ENCODE results near the gene RFX3.

Gene RFX3

DNA sequence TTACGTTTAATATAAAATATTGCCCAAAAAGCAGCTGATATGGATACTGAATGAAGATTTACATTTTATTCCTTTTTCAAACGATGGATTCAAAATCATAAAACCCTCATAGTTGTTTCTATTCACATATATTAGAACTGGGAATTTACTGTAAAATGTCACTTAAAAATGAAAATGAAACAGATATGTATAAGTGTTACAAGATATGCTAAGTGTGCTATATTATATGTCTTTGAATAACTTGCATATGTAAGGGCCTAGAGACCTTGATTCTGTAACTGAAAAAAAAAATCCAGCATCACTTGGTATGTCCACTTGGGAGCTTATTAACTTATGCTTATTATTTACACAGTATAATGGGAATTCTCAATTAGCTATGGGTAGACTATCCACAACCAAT lies 43.2 kb downstream of the RFX3 start:
- no peaks in the 10 kb centered on the region for H3K27me3 Mint-ChIP-seq
- peaks cover 4% of the 10 kb centered on the region for H3K36me3 Mint-ChIP-seq (ENCODE audit: insufficient read depth)
- ATAC-seq (replicated peaks) (no peak), DNase-seq (no peak)
- H3K27ac Mint-ChIP-seq, result peak overlapping the region; percentile 23 to 31
- peaks cover 22 to 25% of the 10 kb centered on the region in 2 donors for H3K4me1 Mint-ChIP-seq (ENCODE audit: low read depth in 2 of 2)
- no peaks in the 10 kb centered on the region for H3K9me3 Mint-ChIP-seq
- H3K4me3 Mint-ChIP-seq, result no peak overlapping the region

DNA sequence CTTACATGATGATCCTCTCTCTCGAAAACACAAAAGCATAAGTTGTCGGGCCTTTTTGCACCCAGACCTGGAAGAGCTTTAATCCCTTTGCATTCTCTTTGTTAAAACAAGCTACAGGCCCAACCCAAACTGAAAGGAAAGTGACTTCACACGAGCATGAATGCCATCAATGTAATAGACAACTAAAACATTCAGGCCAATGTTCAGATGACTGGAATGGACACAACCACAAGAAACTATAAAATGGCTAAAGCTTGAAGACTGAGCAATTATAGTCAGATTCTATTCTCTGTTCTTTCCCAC lies 45.5 kb downstream of the RFX3 start:
- H3K4me1 Mint-ChIP-seq (ENCODE audit: low read depth in 2 of 2), result peaks cover 29 to 38% of the 10 kb centered on the region in 2 donors
- peak overlapping the region in 1 of 2 donors; percentile 98 for H3K27ac Mint-ChIP-seq
- H3K36me3 Mint-ChIP-seq (ENCODE audit: insufficient read depth), result peaks cover 4% of the 10 kb centered on the region
- no peak for DNase-seq
- H3K4me3 Mint-ChIP-seq, result no peak overlapping the region
- H3K27me3 Mint-ChIP-seq, result no peaks in the 10 kb centered on the region
- no peaks in the 10 kb centered on the region for H3K9me3 Mint-ChIP-seq
- no peak for ATAC-seq (replicated peaks)

DNA sequence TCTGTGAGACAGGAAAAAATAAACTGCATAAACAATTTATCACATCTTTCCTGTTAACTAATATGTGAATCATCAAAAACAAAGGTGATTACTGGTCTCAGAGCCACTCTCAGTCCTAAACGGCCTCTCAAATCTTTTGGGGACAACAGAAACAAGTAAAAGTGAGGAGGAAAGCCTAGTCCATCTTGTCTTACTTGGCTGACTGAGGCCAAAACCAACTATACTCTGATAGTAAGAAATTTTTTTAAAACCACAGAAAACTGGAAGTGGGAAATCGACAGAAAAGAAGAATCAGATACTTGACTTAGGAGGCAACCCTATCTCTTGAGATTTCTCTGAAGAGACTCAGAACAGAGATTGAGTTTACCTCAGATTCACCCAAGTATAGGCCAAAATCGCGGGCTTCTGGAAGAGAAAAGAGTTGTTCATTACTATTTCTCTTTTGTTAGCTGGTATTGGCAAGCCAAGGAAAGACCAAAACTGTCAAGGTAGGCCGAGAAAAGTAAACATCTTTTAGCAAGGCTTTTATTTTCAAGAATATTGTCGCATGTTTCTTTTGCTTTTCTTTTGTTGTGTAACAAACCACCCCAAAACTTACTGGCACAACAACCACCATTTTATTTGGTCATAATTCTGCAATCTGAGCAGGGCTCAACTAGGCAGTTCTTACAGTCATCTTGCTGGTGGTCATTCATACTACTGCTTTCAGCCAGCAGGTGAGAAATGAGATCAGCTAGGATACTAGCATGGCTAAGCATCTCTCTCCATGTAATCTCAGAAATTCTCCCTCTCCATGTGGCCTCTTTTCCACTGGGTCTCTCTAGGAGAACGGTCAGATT lies 46.1 kb downstream of the RFX3 start:
- ATAC-seq (replicated peaks) (no peak), DNase-seq (no peak)
- peaks cover 3% of the 10 kb centered on the region for H3K36me3 Mint-ChIP-seq (ENCODE audit: insufficient read depth)
- no peaks in the 10 kb centered on the region for H3K9me3 Mint-ChIP-seq
- no peaks in the 10 kb centered on the region for H3K27me3 Mint-ChIP-seq
- peak overlapping the region; percentile 98 for H3K27ac Mint-ChIP-seq
- no peak overlapping the region for H3K4me3 Mint-ChIP-seq
- peaks cover 35 to 44% of the 10 kb centered on the region in 2 donors for H3K4me1 Mint-ChIP-seq (ENCODE audit: low read depth in 2 of 2)

DNA sequence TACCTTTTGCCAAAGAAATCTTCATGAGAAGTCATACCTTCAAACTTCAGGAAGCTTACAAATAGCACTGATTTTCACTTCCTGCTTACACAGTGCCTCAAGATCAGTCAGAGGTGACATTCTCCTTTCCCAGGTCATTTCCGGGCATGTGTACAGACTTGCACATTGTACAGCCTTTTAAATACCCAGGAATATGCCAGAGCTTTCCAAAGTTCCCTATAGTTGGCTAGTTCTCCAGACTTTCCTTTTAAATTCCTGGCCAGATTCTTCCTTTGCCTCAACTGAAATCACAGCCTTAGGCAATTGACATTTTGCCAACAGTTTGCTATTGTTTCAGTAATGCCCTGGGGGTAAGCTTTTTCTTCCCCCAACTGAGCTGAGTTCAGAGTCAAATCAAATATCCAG lies 47.2 kb downstream of the RFX3 start:
- peak overlapping the region; percentile 84 to 87 for H3K4me3 Mint-ChIP-seq
- no peaks in the 10 kb centered on the region for H3K9me3 Mint-ChIP-seq
- ATAC-seq (replicated peaks) (peak; percentile 71), DNase-seq (no peak)
- peaks cover 36 to 49% of the 10 kb centered on the region in 2 donors for H3K4me1 Mint-ChIP-seq (ENCODE audit: low read depth in 2 of 2)
- H3K27me3 Mint-ChIP-seq, result no peaks in the 10 kb centered on the region
- peak overlapping the region; percentile 98 for H3K27ac Mint-ChIP-seq
- no peaks in the 10 kb centered on the region for H3K36me3 Mint-ChIP-seq (ENCODE audit: insufficient read depth)

DNA sequence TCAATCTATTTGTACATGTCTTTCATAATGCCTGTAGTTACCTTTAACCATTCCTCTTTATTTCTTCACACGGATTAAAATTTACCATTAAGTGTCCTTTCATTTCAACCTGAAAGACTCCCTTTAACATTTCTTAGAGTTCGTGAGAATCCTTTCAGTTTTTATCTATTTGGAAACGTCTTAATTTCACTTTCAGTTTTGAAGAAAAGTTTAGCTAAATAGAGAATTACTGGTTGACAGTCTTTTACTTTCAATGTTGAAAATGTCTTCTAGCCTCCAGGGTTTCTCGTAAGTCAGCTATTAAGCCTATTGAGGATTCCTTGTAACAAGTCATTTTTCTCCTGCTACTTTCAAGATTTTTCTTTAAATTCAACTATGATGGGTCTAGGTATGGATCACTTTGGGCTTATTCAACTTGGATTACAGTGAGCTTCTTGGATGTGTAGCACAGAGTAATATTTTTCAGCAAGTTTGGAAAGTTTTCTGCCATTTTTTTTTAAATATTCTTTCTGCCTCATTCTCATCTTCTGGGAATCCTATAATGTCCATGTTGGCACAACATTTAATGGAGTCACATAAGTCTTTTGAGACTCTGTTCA lies 48.5 kb downstream of the RFX3 start:
- DNase-seq, result no peak
- Mint-ChIP-seq H3K36me3 (ENCODE audit: insufficient read depth) (no peaks in the 10 kb centered on the region), H3K4me1 (ENCODE audit: low read depth in 2 of 2) (peaks cover 35 to 51% of the 10 kb centered on the region in 2 donors), H3K27ac (peak overlapping the region; percentile 98), H3K4me3 (peak overlapping the region; percentile 84 to 87), H3K27me3 (no peaks in the 10 kb centered on the region), H3K9me3 (no peaks in the 10 kb centered on the region)
- ATAC-seq (replicated peaks), result peak; percentile 58

DNA sequence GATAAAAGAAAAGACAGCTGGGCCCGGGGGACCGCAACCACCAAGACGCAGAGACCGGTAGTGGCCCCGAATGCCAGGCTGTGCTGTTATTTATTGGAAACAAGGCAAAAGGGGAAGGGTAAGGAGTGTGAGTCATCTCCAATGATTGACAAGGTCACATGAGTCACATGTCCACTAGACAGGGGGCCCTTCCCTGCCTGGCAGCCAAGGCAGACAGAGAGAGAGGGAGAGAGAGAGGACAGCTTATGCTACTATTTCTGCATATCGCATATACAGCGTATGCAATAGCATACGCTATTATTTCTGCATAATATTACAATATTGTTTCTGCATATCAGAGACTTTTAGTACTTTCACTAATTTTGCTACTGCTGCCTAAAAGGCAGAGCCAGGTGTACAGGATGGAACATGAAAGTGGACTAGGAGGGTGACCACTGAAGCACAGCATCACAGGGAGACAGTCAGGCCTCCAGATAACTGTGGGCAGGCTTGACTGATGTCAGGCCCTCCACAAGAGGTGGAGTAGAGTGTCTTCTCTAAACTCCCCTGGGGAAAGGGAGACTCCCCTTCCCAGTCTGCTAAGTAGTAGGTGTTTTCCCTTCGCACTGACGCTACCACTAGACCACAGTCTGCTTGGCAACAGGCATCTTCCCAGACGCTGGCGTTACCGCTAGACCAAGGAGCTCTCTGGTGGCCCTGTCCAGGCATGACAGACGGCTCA lies 50.3 kb downstream of the RFX3 start:
- Mint-ChIP-seq H3K4me3 (peak overlapping the region in 1 of 2 donors; percentile 15), H3K9me3 (no peaks in the 10 kb centered on the region), H3K27ac (peak overlapping the region in 1 of 2 donors; percentile 12), H3K27me3 (no peaks in the 10 kb centered on the region), H3K4me1 (ENCODE audit: low read depth in 2 of 2) (peaks cover 34 to 51% of the 10 kb centered on the region in 2 donors), H3K36me3 (ENCODE audit: insufficient read depth) (no peaks in the 10 kb centered on the region)
- ATAC-seq (replicated peaks), result no peak
- DNase-seq, result no peak

DNA sequence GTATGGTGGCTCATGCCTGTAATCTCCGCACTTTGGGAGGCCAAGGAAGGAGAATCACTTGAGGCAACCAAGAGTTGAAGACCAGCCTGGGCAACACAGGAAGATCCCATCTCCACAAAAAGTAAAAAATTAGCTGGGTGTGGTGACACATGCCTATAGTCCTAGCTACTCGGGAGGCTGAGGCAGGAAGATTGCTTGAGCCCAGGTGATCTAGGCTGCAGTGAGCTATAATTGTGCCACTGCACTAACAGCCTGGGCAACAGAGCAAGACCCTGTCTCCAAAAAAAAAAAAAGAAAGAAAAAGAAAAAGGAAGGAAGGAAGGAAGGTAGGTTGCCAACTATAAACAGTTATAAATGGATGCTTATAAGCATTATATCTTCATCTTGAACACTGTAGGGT lies 51.0 kb downstream of the RFX3 start:
- Mint-ChIP-seq H3K4me3 (peak overlapping the region in 1 of 2 donors; percentile 15), H3K9me3 (no peaks in the 10 kb centered on the region), H3K4me1 (ENCODE audit: low read depth in 2 of 2) (peaks cover 28 to 51% of the 10 kb centered on the region in 2 donors), H3K27me3 (no peaks in the 10 kb centered on the region), H3K36me3 (ENCODE audit: insufficient read depth) (no peaks in the 10 kb centered on the region), H3K27ac (peak overlapping the region; percentile 15 to 60)
- DNase-seq (no peak), ATAC-seq (replicated peaks) (no peak)

DNA sequence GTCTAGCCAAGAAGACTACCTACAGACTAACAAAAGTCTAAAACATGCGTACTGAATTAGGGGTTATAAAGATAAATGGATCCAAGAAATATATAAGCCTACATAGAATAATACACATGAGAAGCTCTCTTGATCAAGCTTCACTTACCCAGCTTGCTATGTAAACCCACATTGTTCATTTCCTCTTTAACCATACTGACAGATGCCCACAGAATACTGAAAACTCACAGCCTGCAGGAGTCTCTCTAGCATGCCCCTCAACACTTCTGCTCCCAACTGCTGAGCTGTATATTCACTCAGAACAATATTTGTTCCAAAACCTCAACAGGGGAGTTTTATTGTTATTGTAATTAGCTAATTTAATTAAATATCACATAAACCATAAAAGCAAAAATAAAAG lies 52.4 kb downstream of the RFX3 start:
- Mint-ChIP-seq H3K4me1 (ENCODE audit: low read depth in 2 of 2) (peaks cover 22 to 38% of the 10 kb centered on the region in 2 donors), H3K27ac (no peak overlapping the region), H3K36me3 (ENCODE audit: insufficient read depth) (no peaks in the 10 kb centered on the region), H3K9me3 (no peaks in the 10 kb centered on the region), H3K27me3 (no peaks in the 10 kb centered on the region), H3K4me3 (no peak overlapping the region)
- ATAC-seq (replicated peaks), result peak; percentile 63
- no peak for DNase-seq

DNA sequence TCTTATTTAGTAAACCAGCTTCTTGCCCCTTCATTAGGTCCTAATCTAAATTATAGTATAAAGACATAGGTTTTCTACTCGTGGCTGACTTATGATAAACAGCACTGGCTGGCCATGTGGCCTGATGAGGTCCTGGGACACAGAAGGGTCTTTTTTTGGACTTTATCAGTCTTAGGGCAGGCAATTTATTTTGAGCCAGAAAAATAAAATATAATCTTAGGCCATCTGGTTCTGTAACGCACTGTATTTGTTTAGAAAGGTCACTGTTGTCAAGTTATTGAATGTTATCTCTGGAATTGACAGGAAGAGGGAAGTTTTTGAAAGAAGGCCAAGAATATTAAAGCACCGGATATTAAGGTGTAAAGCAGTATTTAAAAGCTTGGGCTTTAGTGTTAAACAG lies 53.9 kb downstream of the RFX3 start:
- H3K27me3 Mint-ChIP-seq, result no peaks in the 10 kb centered on the region
- peaks cover 14 to 27% of the 10 kb centered on the region in 2 donors for H3K4me1 Mint-ChIP-seq (ENCODE audit: low read depth in 2 of 2)
- DNase-seq, result no peak
- no peak for ATAC-seq (replicated peaks)
- H3K9me3 Mint-ChIP-seq, result no peaks in the 10 kb centered on the region
- no peak overlapping the region for H3K4me3 Mint-ChIP-seq
- no peaks in the 10 kb centered on the region for H3K36me3 Mint-ChIP-seq (ENCODE audit: insufficient read depth)
- no peak overlapping the region for H3K27ac Mint-ChIP-seq

DNA sequence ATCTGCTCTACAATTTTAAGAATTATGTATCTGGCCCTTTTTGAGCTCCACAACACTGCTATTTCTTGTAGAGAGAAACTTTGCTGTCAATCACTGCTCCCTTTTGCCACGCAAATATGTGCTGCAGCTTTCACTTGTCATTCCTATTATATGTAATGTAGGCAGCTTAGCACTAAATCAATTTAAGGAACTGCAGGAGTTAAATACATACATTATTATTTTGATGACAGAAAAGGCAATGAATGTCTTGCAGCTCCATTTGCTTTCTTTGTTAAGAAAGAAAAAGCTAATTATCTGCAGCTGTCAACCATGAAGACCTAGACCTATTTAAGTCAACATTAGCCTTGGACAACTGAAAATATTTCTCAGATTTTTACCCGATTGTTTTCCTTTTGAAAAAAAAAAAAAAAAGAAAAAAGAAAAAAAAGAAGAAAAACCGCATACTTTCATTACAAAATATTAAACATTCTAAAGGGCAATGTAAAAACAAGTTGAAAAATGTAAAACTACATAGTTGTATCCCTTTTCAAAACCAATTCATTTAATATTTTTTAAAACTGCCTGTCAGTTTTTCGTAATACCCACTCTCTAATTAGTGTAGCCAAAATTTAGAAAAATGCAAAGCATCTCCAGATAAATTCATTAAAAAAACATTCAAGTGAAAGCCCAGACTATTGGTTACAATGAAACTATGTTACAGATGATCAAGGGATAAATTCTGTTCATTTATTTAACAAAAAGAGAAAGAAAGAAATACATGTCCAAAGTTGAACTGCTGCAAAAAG lies 57.2 kb downstream of the RFX3 start:
- DNase-seq, result no peak
- H3K9me3 Mint-ChIP-seq, result no peaks in the 10 kb centered on the region
- H3K4me1 Mint-ChIP-seq (ENCODE audit: low read depth in 2 of 2), result peaks cover 2 to 10% of the 10 kb centered on the region in 2 donors
- H3K36me3 Mint-ChIP-seq (ENCODE audit: insufficient read depth), result no peaks in the 10 kb centered on the region
- no peak for ATAC-seq (replicated peaks)
- H3K27me3 Mint-ChIP-seq, result no peaks in the 10 kb centered on the region
- no peak overlapping the region for H3K4me3 Mint-ChIP-seq
- no peak overlapping the region for H3K27ac Mint-ChIP-seq

DNA sequence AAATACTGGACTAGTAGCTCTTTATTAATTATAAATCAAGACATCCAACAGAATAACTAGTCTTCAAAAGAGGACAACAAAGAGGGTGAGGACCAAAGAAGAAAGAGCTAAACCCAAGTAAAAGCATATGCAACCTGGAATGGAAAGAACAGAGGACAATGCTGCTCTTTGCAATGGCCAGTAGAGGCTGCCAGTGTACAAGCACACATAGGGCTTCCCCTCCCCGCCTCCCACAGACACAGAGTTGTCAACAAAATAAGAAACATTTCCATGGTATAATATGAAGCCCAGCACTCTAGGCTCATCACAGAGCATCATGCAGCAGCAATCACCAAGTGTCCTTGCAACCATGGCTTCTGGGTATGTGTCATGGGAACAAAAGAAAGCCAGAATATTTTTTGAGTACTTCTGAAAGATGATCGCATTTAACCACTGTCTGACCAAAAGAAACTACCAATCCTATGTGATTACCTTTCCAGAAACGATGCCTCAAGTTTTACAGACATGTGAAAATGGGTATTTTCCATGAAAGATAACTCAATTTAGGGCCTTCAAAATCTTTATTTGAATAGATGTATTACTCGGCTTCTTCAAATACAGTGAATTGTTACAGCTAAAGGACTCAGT lies 58.1 kb downstream of the RFX3 start:
- H3K4me3 Mint-ChIP-seq, result no peak overlapping the region
- no peaks in the 10 kb centered on the region for H3K36me3 Mint-ChIP-seq (ENCODE audit: insufficient read depth)
- H3K27ac Mint-ChIP-seq, result no peak overlapping the region
- ATAC-seq (replicated peaks) (peak; percentile 100), DNase-seq (peak; percentile 47 to 52 (median 49))
- H3K27me3 Mint-ChIP-seq, result no peaks in the 10 kb centered on the region
- H3K9me3 Mint-ChIP-seq, result no peaks in the 10 kb centered on the region
- H3K4me1 Mint-ChIP-seq (ENCODE audit: low read depth in 2 of 2), result peaks cover 2 to 3% of the 10 kb centered on the region in 2 donors

DNA sequence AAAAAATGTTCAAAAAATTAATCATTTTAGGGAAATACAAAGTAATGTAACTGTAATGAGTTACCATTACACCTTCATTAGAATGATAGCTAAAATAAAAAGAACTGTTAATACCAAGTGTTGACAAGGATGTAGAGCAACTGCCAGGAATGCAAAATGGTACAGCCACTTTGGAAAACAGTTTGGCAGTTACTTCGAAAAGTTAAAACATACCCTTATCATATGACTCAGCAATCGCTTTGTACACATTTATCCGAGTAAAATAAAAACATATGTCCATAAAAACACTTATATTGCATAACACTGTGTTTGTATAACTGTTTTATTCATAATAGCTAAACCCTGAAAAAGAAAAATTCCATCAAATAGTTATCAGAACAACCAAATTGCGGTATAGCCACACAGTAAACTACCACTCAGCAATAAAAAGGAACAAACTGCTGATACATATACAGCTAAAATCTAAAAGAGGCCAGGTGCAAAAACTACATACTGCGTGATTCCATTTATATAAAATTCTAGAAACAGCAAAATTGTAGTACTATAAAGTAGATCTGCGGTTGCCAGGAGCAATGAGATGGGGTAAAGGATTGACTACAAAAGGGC lies 61.7 kb downstream of the RFX3 start:
- Mint-ChIP-seq H3K27ac (no peak overlapping the region), H3K4me1 (ENCODE audit: low read depth in 2 of 2) (peaks cover 2 to 3% of the 10 kb centered on the region in 2 donors), H3K36me3 (ENCODE audit: insufficient read depth) (no peaks in the 10 kb centered on the region), H3K9me3 (no peaks in the 10 kb centered on the region), H3K4me3 (no peak overlapping the region), H3K27me3 (no peaks in the 10 kb centered on the region)
- DNase-seq (no peak), ATAC-seq (replicated peaks) (no peak)

Data from effector memory CD8-positive, alpha-beta T cell (primary cell).